Measurements from ENCODE around the gene LRRC8D. TPM values are rescaled to one million over a fixed set of nuclear protein-coding genes. Genes with fewer than 3 reads are reported as not detected.
"Not testable (repeated sequence)": the region's sequence is repeated elsewhere in the genome, so short reads cannot be mapped to it uniquely, and the experiment has no call there.

Gene LRRC8D
- total RNA-seq, 1 donor from 2014 or later, result 36.0 TPM

DNA sequence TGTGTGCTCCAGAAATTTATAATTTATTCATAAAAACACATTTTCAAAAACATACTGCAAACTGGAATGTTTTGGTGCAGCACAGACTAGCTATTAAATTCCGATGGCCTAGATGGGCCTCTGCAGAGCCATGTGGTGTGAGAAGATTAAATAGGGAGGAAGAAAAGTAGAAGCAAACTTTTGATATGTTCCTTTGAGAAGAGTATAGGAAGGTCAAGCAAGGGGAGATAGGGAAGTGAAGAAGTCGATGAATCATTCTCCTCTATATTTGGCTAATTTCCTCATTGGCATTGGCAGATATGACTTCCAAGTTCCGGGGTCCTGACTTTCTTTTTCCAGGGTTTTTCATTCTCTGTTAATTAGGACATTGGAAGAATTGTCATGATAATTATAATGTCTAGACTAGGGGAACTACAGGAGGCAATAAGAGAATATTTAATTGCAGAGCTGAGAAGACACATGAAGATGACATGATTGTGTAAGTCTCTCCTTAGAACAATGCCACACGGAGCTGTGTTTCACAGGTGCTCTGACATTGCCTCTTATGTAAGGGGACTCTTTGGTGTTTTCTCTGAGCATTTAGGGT is 154.8 kb downstream of the LRRC8D start:
- no peak overlapping the region for H3K4me3 Mint-ChIP-seq
- H3K27me3 Mint-ChIP-seq, result no peaks in the 10 kb centered on the region
- no peaks in the 10 kb centered on the region for H3K36me3 Mint-ChIP-seq (ENCODE audit: low read depth)
- no peaks in the 10 kb centered on the region for H3K4me1 Mint-ChIP-seq
- H3K9me3 Mint-ChIP-seq, result no peaks in the 10 kb centered on the region
- no peak overlapping the region for H3K27ac Mint-ChIP-seq
- ChIA-PET CTCF (interaction anchor here (0.9 to 1.2 kb wide), 2 partner anchors 10 to 171 kb away, joined by 3 read pairs; no protein-coding TSS in a partner anchor), POLR2A (interaction anchor here (0.6 kb wide), 1 partner anchor 7 kb away, joined by 4 read pairs; no protein-coding TSS in a partner anchor)
- no peak for ATAC-seq (ENCODE audit: low read depth)
- intact Hi-C loops (cut with micrococcal nuclease), result no loop called here
- TF ChIP-seq, protein P1, sequence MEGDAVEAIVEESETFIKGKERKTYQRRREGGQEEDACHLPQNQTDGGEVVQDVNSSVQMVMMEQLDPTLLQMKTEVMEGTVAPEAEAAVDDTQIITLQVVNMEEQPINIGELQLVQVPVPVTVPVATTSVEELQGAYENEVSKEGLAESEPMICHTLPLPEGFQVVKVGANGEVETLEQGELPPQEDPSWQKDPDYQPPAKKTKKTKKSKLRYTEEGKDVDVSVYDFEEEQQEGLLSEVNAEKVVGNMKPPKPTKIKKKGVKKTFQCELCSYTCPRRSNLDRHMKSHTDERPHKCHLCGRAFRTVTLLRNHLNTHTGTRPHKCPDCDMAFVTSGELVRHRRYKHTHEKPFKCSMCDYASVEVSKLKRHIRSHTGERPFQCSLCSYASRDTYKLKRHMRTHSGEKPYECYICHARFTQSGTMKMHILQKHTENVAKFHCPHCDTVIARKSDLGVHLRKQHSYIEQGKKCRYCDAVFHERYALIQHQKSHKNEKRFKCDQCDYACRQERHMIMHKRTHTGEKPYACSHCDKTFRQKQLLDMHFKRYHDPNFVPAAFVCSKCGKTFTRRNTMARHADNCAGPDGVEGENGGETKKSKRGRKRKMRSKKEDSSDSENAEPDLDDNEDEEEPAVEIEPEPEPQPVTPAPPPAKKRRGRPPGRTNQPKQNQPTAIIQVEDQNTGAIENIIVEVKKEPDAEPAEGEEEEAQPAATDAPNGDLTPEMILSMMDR (IDR thresholded peaks at IDR 0.05), result no peak
- no peak for DNase-seq

DNA sequence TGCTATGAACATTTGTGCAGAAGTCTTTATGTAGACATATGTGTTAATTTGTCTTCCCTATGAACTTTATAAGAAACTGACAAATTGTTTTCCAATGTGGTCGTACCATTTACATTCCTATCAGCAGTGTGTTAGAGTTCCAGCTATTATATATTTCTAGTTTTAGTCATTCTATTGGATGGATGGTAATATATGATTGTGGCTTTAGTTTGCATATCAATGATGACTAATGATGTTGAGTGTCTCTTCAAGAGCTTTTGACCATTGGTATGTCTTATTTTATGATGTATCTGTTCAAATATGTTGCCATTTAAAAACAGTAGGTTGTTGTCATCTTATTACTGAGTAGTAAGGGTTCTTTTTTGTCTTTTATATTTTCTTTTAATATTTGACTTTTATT is 157.9 kb downstream of the LRRC8D start:
- ChIA-PET CTCF (interaction anchor here (0.9 kb wide), 1 partner anchor 135 kb away, joined by 3 read pairs; no protein-coding TSS in a partner anchor), POLR2A (interaction anchor here (0.6 kb wide), 1 partner anchor 136 kb away, joined by 3 read pairs; no protein-coding TSS in a partner anchor)
- H3K27me3 Mint-ChIP-seq, result no peaks in the 10 kb centered on the region
- H3K27ac Mint-ChIP-seq, result no peak overlapping the region
- no peak for DNase-seq
- TF ChIP-seq, protein P1 (IDR thresholded peaks at IDR 0.05), result no peak
- H3K4me3 Mint-ChIP-seq, result no peak overlapping the region
- H3K4me1 Mint-ChIP-seq, result no peaks in the 10 kb centered on the region
- intact Hi-C loops (cut with micrococcal nuclease), result no loop called here
- H3K9me3 Mint-ChIP-seq, result no peaks in the 10 kb centered on the region
- ATAC-seq (ENCODE audit: low read depth), result no peak
- no peaks in the 10 kb centered on the region for H3K36me3 Mint-ChIP-seq (ENCODE audit: low read depth)

DNA sequence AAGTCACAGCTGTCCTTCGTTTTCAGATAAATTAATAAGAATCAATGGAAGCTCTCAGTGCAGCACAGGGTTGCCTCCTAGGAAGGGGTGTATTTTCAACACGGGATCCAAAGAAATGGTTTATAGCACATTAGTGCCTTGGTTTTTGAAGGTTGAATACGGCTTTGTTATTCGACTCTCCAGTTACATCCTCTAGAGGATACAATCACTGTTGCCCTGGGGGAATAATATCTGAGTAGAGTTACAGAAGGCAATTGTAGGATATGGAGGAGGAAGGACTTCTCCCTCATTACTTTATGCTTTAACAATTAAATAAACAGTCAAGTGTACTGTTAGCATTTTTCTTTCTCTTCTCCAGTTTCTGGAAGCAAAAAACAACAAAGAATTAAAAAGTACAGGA is 159.8 kb downstream of the LRRC8D start:
- H3K4me1 Mint-ChIP-seq, result no peaks in the 10 kb centered on the region
- no peaks in the 10 kb centered on the region for H3K27me3 Mint-ChIP-seq
- H3K36me3 Mint-ChIP-seq (ENCODE audit: low read depth), result no peaks in the 10 kb centered on the region
- ChIA-PET CTCF (no interaction called here), POLR2A (no interaction called here)
- no peak overlapping the region for H3K4me3 Mint-ChIP-seq
- TF ChIP-seq, protein P1 (IDR thresholded peaks at IDR 0.05), result no peak
- no peak for ATAC-seq (ENCODE audit: low read depth)
- H3K27ac Mint-ChIP-seq, result no peak overlapping the region
- DNase-seq, result no peak
- intact Hi-C loops (cut with micrococcal nuclease), result no loop called here
- H3K9me3 Mint-ChIP-seq, result no peaks in the 10 kb centered on the region

DNA sequence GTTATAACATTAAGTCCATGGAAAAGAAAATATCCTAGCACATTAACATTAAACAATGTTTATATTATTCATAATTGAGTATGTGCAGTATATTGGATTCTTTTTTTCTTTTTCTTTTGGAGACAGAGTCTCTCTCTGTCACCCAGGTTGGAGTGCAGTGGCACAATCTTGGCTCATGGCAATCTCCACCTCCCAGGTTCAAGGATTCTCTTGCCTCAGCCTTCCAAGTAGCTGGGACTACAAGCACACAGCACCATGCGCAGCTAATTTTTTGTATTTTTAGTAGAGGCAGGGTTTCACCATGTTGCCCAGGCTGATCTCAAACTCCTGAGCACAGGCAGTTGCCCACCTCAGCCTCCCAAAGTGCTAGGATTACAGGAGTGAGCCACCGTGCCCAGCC is 162.0 kb downstream of the LRRC8D start:
- DNase-seq; H3K27me3 Mint-ChIP-seq; H3K36me3 Mint-ChIP-seq (ENCODE audit: low read depth); H3K4me1 Mint-ChIP-seq; CTCF ChIA-PET; H3K4me3 Mint-ChIP-seq; ATAC-seq (ENCODE audit: low read depth); H3K9me3 Mint-ChIP-seq; intact Hi-C loops (cut with micrococcal nuclease); POLR2A ChIA-PET; H3K27ac Mint-ChIP-seq: not testable (repeated sequence)

DNA sequence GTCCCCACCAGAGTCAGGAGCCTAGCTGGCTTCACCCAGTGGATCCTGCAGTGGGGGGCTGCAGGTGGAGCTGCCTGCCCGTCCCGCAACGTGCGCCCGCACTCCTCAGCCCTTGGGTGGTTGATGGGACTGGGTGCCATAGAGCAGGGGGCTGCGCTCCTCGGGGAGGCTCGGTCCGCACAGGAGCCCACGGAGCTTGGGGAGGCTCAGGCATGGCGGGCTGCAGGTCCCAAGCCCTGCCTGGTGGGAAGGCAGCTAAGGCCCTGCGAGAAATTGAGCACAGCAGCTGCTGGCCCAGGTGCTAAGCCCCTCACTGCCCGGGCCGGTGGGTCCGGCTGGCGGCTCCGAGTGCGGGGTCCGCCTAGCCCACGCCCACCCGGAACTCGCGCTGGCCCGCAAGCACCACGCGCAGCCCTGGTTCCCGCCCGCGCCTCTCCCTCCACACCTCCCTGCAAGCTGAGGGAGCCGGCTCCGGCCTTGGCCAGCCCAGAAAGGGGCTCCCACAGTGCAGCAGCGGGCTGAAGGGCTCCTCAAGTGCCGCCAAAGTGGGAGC is 163.8 kb downstream of the LRRC8D start:
- H3K36me3 Mint-ChIP-seq (ENCODE audit: low read depth); H3K4me1 Mint-ChIP-seq; H3K27me3 Mint-ChIP-seq; H3K9me3 Mint-ChIP-seq; ATAC-seq (ENCODE audit: low read depth); DNase-seq; intact Hi-C loops (cut with micrococcal nuclease); POLR2A ChIA-PET; H3K27ac Mint-ChIP-seq; H3K4me3 Mint-ChIP-seq: not testable (repeated sequence)
- CTCF ChIA-PET, result interaction anchor here (4.4 to 6.2 kb wide), 2 partner anchors 142 to 180 kb away, joined by 32 to 47 read pairs; no protein-coding TSS in a partner anchor

DNA sequence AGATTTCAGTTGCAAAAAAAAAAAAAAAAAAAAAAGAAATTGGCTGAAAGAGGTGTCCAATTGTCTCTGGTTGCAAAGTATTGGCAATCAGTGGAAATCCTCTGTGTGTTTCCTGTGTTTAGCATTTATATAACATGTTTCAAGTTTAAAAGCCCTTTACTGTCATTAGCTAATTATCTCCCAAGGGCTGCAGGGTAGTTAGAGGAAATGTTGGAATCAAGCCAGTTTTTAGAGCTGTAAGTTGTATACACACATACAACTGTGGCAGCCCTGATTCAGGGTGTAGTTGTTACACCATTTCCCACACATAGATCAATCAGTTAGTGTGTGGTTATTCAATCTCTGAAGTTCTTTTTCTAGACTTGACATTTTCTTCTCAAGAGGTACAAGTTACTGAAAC is 165.2 kb downstream of the LRRC8D start:
- POLR2A ChIA-PET, result interaction anchor here (0.7 kb wide), 2 partner anchors 13 to 988 kb away, joined by 4 to 9 read pairs; no protein-coding TSS in a partner anchor
- H3K9me3 Mint-ChIP-seq, result no peaks in the 10 kb centered on the region

More for the DNA sequence above, 165.2 kb downstream of the LRRC8D start:
- intact Hi-C loops (cut with micrococcal nuclease), result loop anchor here (2.0 kb wide), 2 partner anchors 353 to 465 kb away; partner anchors contain the start of gene LRRC8C
- no peaks in the 10 kb centered on the region for H3K4me1 Mint-ChIP-seq
- no peak overlapping the region for H3K27ac Mint-ChIP-seq
- H3K4me3 Mint-ChIP-seq, result no peak overlapping the region
- H3K27me3 Mint-ChIP-seq, result no peaks in the 10 kb centered on the region
- no peak for ATAC-seq (ENCODE audit: low read depth)
- DNase-seq, result no peak
- no peaks in the 10 kb centered on the region for H3K36me3 Mint-ChIP-seq (ENCODE audit: low read depth)
- TF ChIP-seq, protein P1 (IDR thresholded peaks at IDR 0.05), result no peak
- CTCF ChIA-PET, result interaction anchor here (0.6 to 6.2 kb wide), 6 partner anchors 10 to 223 kb away, joined by 3 to 47 read pairs (median 4); no protein-coding TSS in a partner anchor

All from activated B cell treated with CpG ODN at 0.5 μM for 24 hours (primary cell).